GM18499 (cell line): ENCODE data around the gene MYRIP.

ENCODE experiments used
- ATAC-seq: cut with Tn5 transposase; IDR thresholded peaks from one replicate; pipeline ENCODE4 v1.9.1; 2021; ENCODE audit warnings: moderate number of reproducible peaks; ENCODE audit not compliant: insufficient read depth, unreplicated experiment

Gene MYRIP

GRCh38 chr3:40302784-40303183 lies 493.4 kb downstream of the MYRIP start:
- no peak for ATAC-seq

- no peak for ATAC-seq
Measured at GRCh38 chr3:40304352-40304751, 494.9 kb downstream of the MYRIP start.

DNA sequence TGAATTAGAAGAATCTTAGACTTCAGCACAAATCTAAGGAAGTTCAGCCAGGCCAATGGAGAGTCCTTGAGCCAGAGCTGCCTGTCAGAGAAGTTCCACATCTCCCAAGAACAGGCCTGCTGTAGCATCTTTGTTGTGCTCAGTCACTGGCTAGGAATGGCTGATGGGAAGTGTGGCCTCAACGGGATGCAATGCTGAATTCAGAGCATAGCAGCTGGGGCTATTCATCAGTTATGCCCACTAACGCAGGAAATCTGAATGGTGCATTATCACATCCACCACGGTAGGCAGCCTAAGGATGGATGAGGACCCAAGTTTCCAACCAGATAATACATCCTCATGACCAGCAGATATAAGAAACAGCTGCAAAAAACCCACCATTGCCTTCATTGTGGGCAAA lies 496.9 kb downstream of the MYRIP start:
- ATAC-seq: no peak

DNA sequence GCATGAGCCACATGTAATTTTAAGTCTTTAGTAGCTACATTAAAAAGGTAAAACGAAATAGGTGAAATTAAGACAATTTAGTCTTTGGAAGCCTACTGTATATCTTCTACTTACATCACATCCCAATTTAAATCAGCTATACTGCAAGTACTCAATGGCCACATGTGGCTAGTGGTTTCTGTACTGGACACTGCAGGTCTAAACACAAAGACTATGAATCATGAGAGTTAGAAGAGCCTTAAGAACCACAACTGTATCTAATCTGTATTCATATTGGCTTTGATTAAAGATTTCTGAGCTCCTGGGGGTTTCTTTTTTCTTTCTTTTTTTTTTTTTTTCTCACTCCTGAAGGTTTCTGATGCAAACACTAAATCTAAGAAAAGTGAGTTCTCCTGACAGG lies 497.8 kb downstream of the MYRIP start:
- ATAC-seq: no peak

- no peak for ATAC-seq
Measured at GRCh38 chr3:40308725-40309417, 499.5 kb downstream of the MYRIP start.

DNA sequence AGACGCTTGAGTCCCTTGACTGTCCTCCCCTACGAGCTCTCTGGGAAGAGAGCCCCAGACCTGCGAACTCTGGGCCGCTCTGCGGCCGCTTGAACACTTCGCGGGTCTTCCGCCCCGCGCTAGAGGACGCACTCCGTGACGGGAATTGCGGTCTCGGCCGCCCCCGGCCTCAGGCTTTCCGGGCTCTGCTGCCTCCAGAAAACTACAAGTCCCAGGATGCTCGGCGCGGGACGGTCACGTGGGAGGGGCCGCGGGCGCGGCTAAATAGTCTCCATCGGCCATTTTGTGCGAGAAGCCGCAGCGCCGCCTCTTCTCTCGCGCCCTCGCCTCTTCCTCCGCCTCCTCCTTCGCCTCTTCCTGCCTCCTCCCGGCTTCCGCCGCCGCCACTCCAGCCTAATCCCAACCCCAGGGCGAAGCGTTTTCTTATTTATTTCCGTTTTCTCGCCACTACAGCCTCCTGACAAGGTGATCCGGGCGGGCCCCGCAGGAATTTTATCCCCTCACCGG lies 500.1 kb downstream of the MYRIP start, which contains the start of gene EIF1B:
Gene EIF1B, plus strand, starts transcription at position 290 of the 507 bp plus-strand sequence. CDS start 235 bp downstream, outside the sequence.
- peak; percentile 91 for ATAC-seq
